Loucy (cell line): ENCODE results near the gene PTPRT.

Source experiments
- H2AFZ ChIP-seq: fragments of 200-600 bp; sonication (generic); 2 replicates; pipeline ENCODE4 v1.6.0; 2016; ENCODE audit warnings: antibody characterized with exemption, mild to moderate bottlenecking, low read length, moderate library complexity
- H3F3A ChIP-seq: fragments of 200-600 bp; 2 replicates; pipeline ENCODE4 v1.6.0; 2016; ENCODE audit warnings: antibody characterized with exemption, low read depth, mild to moderate bottlenecking
- H3K27me3 ChIP-seq: fragments of 200-600 bp; sonication (generic); 2 replicates; pipeline ENCODE4 v1.6.1; 2014; ENCODE audit warnings: low read length, mild to moderate bottlenecking; ENCODE audit not compliant: insufficient read depth, poor library complexity, severe bottlenecking
- H3K36me3 ChIP-seq: fragments of 200-600 bp; sonication (generic); 2 replicates; pipeline ENCODE4 v1.6.1; 2016; ENCODE audit warnings: low read length; ENCODE audit not compliant: insufficient read depth
- H3K4me1 ChIP-seq: fragments of 200-600 bp; sonication (generic); 2 replicates; pipeline ENCODE4 v1.5.1; 2014; ENCODE audit warnings: low read length, mild to moderate bottlenecking; ENCODE audit not compliant: insufficient read depth, poor library complexity, severe bottlenecking
- H3K4me2 ChIP-seq: fragments of 200-600 bp; sonication (generic); 2 replicates; pipeline ENCODE4 v1.6.0; 2014; ENCODE audit warnings: antibody characterized with exemption, low read length, low read depth, mild to moderate bottlenecking; ENCODE audit not compliant: poor library complexity, severe bottlenecking
- H3K4me3 ChIP-seq: fragments of 200-600 bp; sonication (generic); 2 replicates; pipeline ENCODE4 v1.5.1; 2014; ENCODE audit warnings: low read length, mild to moderate bottlenecking, mixed read lengths; ENCODE audit not compliant: poor library complexity, severe bottlenecking
- H3K79me2 ChIP-seq: fragments of 200-600 bp; sonication (generic); 2 replicates; pipeline ENCODE4 v1.6.1; 2014; ENCODE audit warnings: low read length; ENCODE audit not compliant: insufficient read depth
- H3K9ac ChIP-seq: fragments of 200-600 bp; sonication (generic); 2 replicates; pipeline ENCODE4 v1.6.0; 2014; ENCODE audit warnings: mild to moderate bottlenecking, low read depth, low read length, moderate library complexity; ENCODE audit not compliant: poor library complexity, severe bottlenecking
- H3K9me2 ChIP-seq: fragments of 200-600 bp; sonication (generic); replicated peaks from 2 replicates; pipeline ENCODE4 v1.6.1; 2016; ENCODE audit warnings: low read depth, low read length, mixed read lengths
- H3K9me3 ChIP-seq: fragments of 200-600 bp; sonication (generic); 2 replicates; pipeline ENCODE4 v1.6.1; 2014; ENCODE audit warnings: mild to moderate bottlenecking, antibody characterized with exemption, low read length, low read depth; ENCODE audit not compliant: insufficient read depth
- H4K20me1 ChIP-seq: fragments of 200-600 bp; sonication (generic); 2 replicates; pipeline ENCODE4 v1.6.0; 2014; ENCODE audit warnings: antibody characterized with exemption, low read length, mild to moderate bottlenecking; ENCODE audit not compliant: insufficient read depth, poor library complexity, severe bottlenecking
- EZH2phosphoT487 ChIP-seq: fragments of 200-600 bp; IDR thresholded peaks from 2 replicates; pipeline ENCODE4 v1.6.1; 2018; ENCODE audit warnings: antibody characterized with exemption, mild to moderate bottlenecking, moderate library complexity, borderline replicate concordance
- TF ChIP-seq, protein P1 (sequence below): fragments of 200-600 bp; sonication (generic); conservative IDR thresholded peaks from 2 replicates; pipeline ENCODE4 v1.5.1; 2014; ENCODE audit warnings: mild to moderate bottlenecking, antibody characterized with exemption, low read length

PTPRT gene

DNA sequence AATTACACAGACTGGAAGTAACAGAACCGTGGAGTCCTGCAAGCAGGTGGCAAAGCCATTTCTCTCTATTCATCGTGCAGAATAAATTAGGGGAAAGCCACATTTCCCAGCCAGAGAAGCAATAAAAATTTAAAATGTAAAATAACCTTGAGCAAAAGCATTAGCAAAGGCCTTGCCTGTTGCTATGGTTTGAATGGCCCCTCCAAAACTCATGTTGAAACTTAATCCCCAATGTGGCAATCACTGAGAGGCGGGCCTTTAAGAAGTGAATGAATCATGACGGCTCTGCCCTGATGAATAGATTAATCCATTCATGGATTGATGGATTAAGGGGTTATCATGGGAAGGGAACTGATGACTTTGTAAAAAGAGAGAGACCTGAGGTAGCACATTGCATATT lies 679.0 kb downstream of the PTPRT start:
- Histone ChIP-seq H3K9me3 (no peaks in the 10 kb centered on the region), H3K4me1 (no peaks in the 10 kb centered on the region), H3K9me2 (no peaks in the 10 kb centered on the region), H3K4me2 (no peak overlapping the region), H3K4me3 (no peak overlapping the region), H3K9ac (no peak overlapping the region), H2AFZ (no peak overlapping the region), H3K79me2 (no peaks in the 10 kb centered on the region), H3F3A (no peaks in the 10 kb centered on the region), H4K20me1 (no peaks in the 10 kb centered on the region), H3K36me3 (no peaks in the 10 kb centered on the region), H3K27me3 (no peaks in the 10 kb centered on the region)
- TF ChIP-seq, protein P1, sequence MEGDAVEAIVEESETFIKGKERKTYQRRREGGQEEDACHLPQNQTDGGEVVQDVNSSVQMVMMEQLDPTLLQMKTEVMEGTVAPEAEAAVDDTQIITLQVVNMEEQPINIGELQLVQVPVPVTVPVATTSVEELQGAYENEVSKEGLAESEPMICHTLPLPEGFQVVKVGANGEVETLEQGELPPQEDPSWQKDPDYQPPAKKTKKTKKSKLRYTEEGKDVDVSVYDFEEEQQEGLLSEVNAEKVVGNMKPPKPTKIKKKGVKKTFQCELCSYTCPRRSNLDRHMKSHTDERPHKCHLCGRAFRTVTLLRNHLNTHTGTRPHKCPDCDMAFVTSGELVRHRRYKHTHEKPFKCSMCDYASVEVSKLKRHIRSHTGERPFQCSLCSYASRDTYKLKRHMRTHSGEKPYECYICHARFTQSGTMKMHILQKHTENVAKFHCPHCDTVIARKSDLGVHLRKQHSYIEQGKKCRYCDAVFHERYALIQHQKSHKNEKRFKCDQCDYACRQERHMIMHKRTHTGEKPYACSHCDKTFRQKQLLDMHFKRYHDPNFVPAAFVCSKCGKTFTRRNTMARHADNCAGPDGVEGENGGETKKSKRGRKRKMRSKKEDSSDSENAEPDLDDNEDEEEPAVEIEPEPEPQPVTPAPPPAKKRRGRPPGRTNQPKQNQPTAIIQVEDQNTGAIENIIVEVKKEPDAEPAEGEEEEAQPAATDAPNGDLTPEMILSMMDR = no peak
- no peak for TF ChIP-seq EZH2phosphoT487

DNA sequence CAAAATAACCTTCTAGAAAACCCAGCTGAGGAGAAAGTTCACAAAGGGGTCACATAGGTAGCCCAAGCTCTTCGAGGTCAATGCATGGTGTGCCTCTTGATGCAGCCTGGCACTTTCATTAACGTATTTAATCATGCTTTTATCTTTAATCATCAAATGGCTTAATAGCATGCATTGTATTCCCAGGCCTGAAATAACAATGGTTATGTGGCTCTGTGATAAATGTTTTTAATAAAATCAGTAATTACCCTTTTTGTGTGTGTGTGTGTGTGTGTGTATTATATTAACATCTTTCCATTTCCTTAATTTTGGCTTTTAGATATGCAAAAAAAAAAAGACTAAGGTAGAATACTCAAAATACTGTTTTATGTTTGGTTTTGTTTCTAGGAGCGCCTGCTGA lies 681.8 kb downstream of the PTPRT start:
- Histone ChIP-seq H3K4me3 (no peak overlapping the region), H3K9ac (no peak overlapping the region), H3K9me2 (no peaks in the 10 kb centered on the region), H3K4me2 (no peak overlapping the region), H3K79me2 (no peaks in the 10 kb centered on the region), H3F3A (no peaks in the 10 kb centered on the region), H4K20me1 (no peaks in the 10 kb centered on the region), H3K36me3 (no peaks in the 10 kb centered on the region), H2AFZ (no peak overlapping the region), H3K9me3 (no peaks in the 10 kb centered on the region), H3K27me3 (no peaks in the 10 kb centered on the region), H3K4me1 (no peaks in the 10 kb centered on the region)
- TF ChIP-seq, protein P1 = no peak
- TF ChIP-seq EZH2phosphoT487 = no peak

DNA sequence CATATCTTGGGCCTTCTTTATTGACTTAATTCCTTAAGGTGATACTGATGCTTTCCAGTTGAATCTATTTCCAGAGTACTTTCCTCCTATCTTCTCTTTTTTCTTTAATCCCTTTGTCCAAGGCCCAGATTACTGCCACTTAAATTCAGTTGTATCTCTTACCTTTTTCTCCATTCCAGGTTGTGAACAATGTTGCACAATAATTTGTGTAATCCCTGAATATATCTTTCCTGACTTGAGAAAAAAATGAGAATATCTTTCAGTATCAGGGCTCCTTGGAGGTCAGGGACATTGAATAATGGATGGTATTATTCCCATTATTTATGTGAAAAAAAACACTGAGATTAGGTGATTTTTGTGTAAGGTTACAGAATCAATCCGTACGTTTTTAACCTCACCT lies 683.3 kb downstream of the PTPRT start:
- Histone ChIP-seq H3K36me3 (no peaks in the 10 kb centered on the region), H3K27me3 (no peaks in the 10 kb centered on the region), H3K4me2 (no peak overlapping the region), H2AFZ (no peak overlapping the region), H4K20me1 (no peaks in the 10 kb centered on the region), H3K9me2 (no peaks in the 10 kb centered on the region), H3K79me2 (no peaks in the 10 kb centered on the region), H3F3A (no peaks in the 10 kb centered on the region), H3K4me1 (no peaks in the 10 kb centered on the region), H3K9ac (no peak overlapping the region), H3K9me3 (no peaks in the 10 kb centered on the region), H3K4me3 (no peak overlapping the region)
- TF ChIP-seq, protein P1 = no peak
- no peak for TF ChIP-seq EZH2phosphoT487
